ENCODE data around the gene FSTL4. TPM values are rescaled to one million over a fixed set of nuclear protein-coding genes. Genes with fewer than 3 reads are reported as not detected.

Gene FSTL4
- total and polyA plus RNA-seq, 8 donors, result 0.11 to 2.9 (median 0.22) TPM

DNA sequence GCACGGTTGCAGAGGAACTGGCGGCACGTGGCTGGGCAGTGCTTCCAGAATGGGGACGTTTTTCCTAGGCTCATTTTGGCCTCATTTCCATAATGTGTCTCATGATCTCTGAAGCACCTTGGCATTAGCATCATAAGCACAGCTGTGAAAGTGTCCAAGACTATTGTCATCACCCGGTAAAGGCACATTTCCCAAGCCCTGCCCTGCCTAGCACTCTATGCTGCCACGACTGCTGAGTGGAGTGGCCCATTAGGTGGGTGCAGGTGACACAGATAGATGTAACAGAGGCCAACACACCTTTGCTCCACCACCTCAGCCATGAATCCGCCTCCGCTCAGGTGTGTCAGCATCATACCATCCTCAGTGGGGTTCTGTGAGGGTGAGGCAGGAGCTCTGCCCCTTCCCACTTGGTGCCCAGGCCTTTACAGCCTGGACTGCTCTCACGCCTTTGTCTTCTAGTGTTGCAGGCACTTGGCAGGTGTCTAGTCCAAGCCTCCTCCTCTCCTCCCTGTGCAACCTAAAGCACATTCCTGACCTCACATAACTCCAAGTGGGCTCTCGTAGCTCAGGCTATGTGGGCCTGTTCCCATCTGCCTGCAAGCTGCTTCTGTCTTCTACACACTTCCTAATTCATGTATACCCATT lies 213.0 kb downstream of the FSTL4 start:
- intact Hi-C loops (cut with DNase I), result no loop called here
- no peaks in the 10 kb centered on the region for H3K9me3 ChIP-seq
- no peak overlapping the region for H3K27ac ChIP-seq
- H3K4me3 ChIP-seq, result no peak overlapping the region
- ATAC-seq, result no peak
- H3K4me1 ChIP-seq, result no peaks in the 10 kb centered on the region
- no peak for DNase-seq
- no peaks in the 10 kb centered on the region for H3K27me3 ChIP-seq
- TF ChIP-seq, protein P1, sequence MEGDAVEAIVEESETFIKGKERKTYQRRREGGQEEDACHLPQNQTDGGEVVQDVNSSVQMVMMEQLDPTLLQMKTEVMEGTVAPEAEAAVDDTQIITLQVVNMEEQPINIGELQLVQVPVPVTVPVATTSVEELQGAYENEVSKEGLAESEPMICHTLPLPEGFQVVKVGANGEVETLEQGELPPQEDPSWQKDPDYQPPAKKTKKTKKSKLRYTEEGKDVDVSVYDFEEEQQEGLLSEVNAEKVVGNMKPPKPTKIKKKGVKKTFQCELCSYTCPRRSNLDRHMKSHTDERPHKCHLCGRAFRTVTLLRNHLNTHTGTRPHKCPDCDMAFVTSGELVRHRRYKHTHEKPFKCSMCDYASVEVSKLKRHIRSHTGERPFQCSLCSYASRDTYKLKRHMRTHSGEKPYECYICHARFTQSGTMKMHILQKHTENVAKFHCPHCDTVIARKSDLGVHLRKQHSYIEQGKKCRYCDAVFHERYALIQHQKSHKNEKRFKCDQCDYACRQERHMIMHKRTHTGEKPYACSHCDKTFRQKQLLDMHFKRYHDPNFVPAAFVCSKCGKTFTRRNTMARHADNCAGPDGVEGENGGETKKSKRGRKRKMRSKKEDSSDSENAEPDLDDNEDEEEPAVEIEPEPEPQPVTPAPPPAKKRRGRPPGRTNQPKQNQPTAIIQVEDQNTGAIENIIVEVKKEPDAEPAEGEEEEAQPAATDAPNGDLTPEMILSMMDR (IDR thresholded peaks at IDR 0.05), result no peak
- H3K36me3 ChIP-seq, result no peaks in the 10 kb centered on the region

DNA sequence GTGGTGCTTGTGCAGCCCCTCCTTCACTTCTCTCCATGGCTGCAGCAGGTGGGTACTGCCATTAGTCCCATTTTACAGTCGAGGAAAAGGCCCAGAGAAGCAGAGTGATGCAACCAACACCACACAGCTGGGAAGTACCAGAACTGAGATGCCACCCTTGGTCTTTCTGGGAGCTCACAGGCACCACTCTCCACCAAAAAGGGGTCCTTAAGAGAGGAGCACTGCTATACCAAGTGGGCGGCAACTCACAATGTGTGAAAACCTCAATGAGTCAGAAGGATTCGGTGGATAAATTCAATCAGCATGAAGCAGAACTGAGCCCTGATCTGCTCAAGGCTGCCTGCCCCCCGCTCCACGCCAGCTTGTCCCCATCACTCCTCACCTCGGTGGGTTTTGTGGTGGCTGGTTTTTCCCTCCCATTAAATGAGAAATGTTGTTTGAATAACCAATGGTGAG lies 213.7 kb downstream of the FSTL4 start:
- H3K9me3 ChIP-seq, result no peaks in the 10 kb centered on the region
- peak in 1 of 4 donors; percentile 36 for DNase-seq
- no peak overlapping the region for H3K4me3 ChIP-seq
- H3K27me3 ChIP-seq, result no peaks in the 10 kb centered on the region
- no peak overlapping the region for H3K27ac ChIP-seq
- no peaks in the 10 kb centered on the region for H3K4me1 ChIP-seq
- intact Hi-C loops (cut with DNase I), result no loop called here
- no peak for ATAC-seq
- TF ChIP-seq, protein P1 (IDR thresholded peaks at IDR 0.05), result no peak
- no peaks in the 10 kb centered on the region for H3K36me3 ChIP-seq

DNA sequence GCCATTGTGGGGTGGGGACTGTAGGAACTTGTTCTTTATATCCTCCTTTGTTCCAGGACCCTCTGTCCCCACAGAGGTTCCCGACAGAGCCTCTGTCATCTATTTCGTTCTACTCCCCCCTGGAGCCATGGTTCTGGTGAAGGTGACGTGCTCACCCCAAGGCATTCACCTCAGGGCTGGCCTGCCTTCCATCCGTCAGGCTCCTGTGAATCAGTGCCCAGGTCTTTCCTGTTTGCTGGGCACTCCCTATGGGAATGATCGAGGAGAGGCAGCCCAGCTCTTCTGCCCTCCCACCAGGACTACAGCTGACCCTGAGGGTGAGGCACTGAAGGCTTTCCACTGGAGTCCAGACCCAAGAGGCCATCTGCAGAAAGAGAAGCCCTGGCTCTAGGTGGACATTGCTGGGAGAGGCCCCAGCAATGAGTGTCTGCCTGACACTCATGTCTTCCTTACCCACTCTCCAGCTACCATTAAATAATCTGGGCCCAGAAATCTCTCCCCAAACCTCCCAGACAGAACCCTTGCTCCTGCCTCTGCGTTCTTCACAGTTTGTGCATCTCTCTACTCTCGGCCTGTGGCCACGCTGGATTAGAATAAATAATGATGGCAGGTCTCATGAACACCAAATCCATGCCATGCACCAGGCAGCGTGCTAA lies 214.2 kb downstream of the FSTL4 start:
- Histone ChIP-seq H3K4me3 (no peak overlapping the region), H3K27me3 (no peaks in the 10 kb centered on the region), H3K36me3 (no peaks in the 10 kb centered on the region), H3K4me1 (no peaks in the 10 kb centered on the region), H3K27ac (no peak overlapping the region), H3K9me3 (no peaks in the 10 kb centered on the region)
- intact Hi-C loops (cut with DNase I), result no loop called here
- DNase-seq, result no peak
- ATAC-seq, result no peak
- TF ChIP-seq, protein P1 (IDR thresholded peaks at IDR 0.05), result no peak

- no peak for DNase-seq
- Histone ChIP-seq H3K36me3 (no peaks in the 10 kb centered on the region), H3K4me1 (no peaks in the 10 kb centered on the region), H3K27me3 (no peaks in the 10 kb centered on the region), H3K9me3 (no peaks in the 10 kb centered on the region), H3K27ac (no peak overlapping the region), H3K4me3 (no peak overlapping the region)
- TF ChIP-seq, protein P1 (IDR thresholded peaks at IDR 0.05), result no peak
- ATAC-seq, result no peak
- intact Hi-C loops (cut with DNase I), result no loop called here
Observed at GRCh38 chr5:133397348-133397747, 215.0 kb downstream of the FSTL4 start.

DNA sequence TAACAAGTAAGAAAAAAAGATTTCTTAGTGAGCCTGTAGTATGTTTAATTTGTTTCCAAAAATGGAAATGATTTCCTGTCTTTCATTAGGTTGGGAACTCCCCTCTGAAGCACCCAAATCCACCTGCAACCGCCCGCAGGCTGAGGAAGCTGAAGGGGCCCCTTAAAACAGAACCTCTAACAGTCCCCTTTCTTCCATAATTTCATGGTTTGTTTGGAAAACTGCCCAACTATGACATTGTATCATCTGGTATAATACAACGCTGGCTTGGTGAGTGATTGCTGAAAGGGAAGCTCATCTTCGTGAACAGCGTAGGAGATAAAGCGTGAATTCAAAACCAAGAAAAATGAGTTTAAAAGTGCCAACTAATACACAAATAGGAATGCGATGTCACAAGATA lies 215.5 kb downstream of the FSTL4 start:
- H3K27ac ChIP-seq, result no peak overlapping the region
- no peaks in the 10 kb centered on the region for H3K27me3 ChIP-seq
- no peaks in the 10 kb centered on the region for H3K9me3 ChIP-seq
- ATAC-seq (no peak), DNase-seq (no peak)
- H3K4me3 ChIP-seq, result no peak overlapping the region
- intact Hi-C loops (cut with DNase I), result no loop called here
- H3K4me1 ChIP-seq, result no peaks in the 10 kb centered on the region
- TF ChIP-seq, protein P1 (IDR thresholded peaks at IDR 0.05), result no peak
- H3K36me3 ChIP-seq, result no peaks in the 10 kb centered on the region
